Mesenchymal stem cell (in vitro differentiated cells and primary cell): ENCODE measurements around the gene SYNJ1.

Source experiments
- DNase-seq: peaks from one replicate; pipeline ENCODE4 v3.0.0-alpha.2; 2013
- H2AFZ ChIP-seq: one replicate; pipeline ENCODE4 v1.6.1; 2013; ENCODE audit warnings: low read depth, mild to moderate bottlenecking, control low read depth, inconsistent platforms, low read length, moderate library complexity
- H2AK5ac ChIP-seq: 2 replicates; pipeline ENCODE4 v1.6.1; 2013; ENCODE audit warnings: low read length, moderate library complexity, mild to moderate bottlenecking, inconsistent platforms; ENCODE audit not compliant: severe bottlenecking
- H2BK120ac ChIP-seq: one replicate; pipeline ENCODE4 v1.6.1; 2013; ENCODE audit warnings: low read depth, mild to moderate bottlenecking, inconsistent platforms, low read length, moderate library complexity
- H2BK12ac ChIP-seq, 2 experiments: one replicate each; pipeline ENCODE4 v1.6.1; 2013; ENCODE audit warnings: inconsistent platforms in 2 of 2, low read length in 2 of 2, mild to moderate bottlenecking in 2 of 2, moderate library complexity in 2 of 2, control low read depth in 1 of 2
- H2BK15ac ChIP-seq: one replicate; pipeline ENCODE4 v1.6.1; 2013; ENCODE audit warnings: mild to moderate bottlenecking, low read depth, inconsistent platforms; ENCODE audit not compliant: poor library complexity, severe bottlenecking
- H2BK5ac ChIP-seq: 2 replicates; pipeline ENCODE4 v1.6.1; 2013; ENCODE audit warnings: low read depth, mild to moderate bottlenecking, low read length, control low read depth, inconsistent platforms; ENCODE audit not compliant: poor library complexity, severe bottlenecking
- H3K14ac ChIP-seq, 2 experiments: one replicate each; pipeline ENCODE4 v1.6.1; 2013; ENCODE audit warnings: inconsistent platforms in 2 of 2, low read length in 2 of 2, control low read depth in 1 of 2, mild to moderate bottlenecking in 1 of 2, moderate library complexity in 1 of 2
- H3K18ac ChIP-seq, 2 experiments: one replicate each; pipeline ENCODE4 v1.6.1; 2013; ENCODE audit warnings: inconsistent platforms in 2 of 2, low read length in 2 of 2, control low read depth in 1 of 2, low read depth in 1 of 2, mild to moderate bottlenecking in 1 of 2
- H3K23ac ChIP-seq, 2 experiments: one replicate each; pipeline ENCODE4 v1.6.1; 2013; ENCODE audit warnings: inconsistent platforms in 2 of 2, low read length in 2 of 2, mild to moderate bottlenecking in 2 of 2, moderate library complexity in 2 of 2, control low read depth in 1 of 2
- H3K27ac ChIP-seq: 2 replicates; pipeline ENCODE4 v1.5.1; 2013; ENCODE audit warnings: mild to moderate bottlenecking, moderate library complexity, low read length, control low read depth, inconsistent platforms; ENCODE audit not compliant: poor library complexity, severe bottlenecking
- H3K27me3 ChIP-seq, 2 experiments: 2 replicates each; pipeline versions ENCODE4 v1.6.1 to v1.7.0; 2013; ENCODE audit warnings: low read length in 2 of 2, mild to moderate bottlenecking in 2 of 2, moderate library complexity in 2 of 2, control low read depth in 1 of 2, inconsistent platforms in 1 of 2; ENCODE audit not compliant: control insufficient read depth in 1 of 2, insufficient read depth in 1 of 2
- H3K36me3 ChIP-seq, 2 experiments: 2 replicates each; pipeline versions ENCODE4 v1.6.1 to v1.7.0; 2013; ENCODE audit warnings: low read length in 2 of 2, control low read depth in 1 of 2, inconsistent platforms in 1 of 2, low read depth in 1 of 2, mild to moderate bottlenecking in 1 of 2; ENCODE audit not compliant: insufficient read depth in 2 of 2, control insufficient read depth in 1 of 2
- H3K4ac ChIP-seq, 2 experiments: one replicate each; pipeline ENCODE4 v1.6.1; 2013; ENCODE audit warnings: inconsistent platforms in 2 of 2, low read length in 2 of 2, mild to moderate bottlenecking in 2 of 2, moderate library complexity in 2 of 2, control low read depth in 1 of 2, low read depth in 1 of 2
- H3K4me1 ChIP-seq: 2 replicates; pipeline ENCODE4 v1.6.1; 2013; ENCODE audit warnings: low read depth, low read length, control low read depth; ENCODE audit not compliant: control insufficient read depth, insufficient read depth
- H3K4me2 ChIP-seq: 2 replicates; pipeline ENCODE4 v1.6.1; 2013; ENCODE audit warnings: low read length, mild to moderate bottlenecking, inconsistent platforms; ENCODE audit not compliant: poor library complexity, severe bottlenecking
- H3K4me3 ChIP-seq, 2 experiments: 2 replicates each; pipeline versions ENCODE4 v1.5.1 to v1.7.0; 2013; ENCODE audit warnings: low read length in 2 of 2, mild to moderate bottlenecking in 2 of 2, control low read depth in 1 of 2, low read depth in 1 of 2; ENCODE audit not compliant: insufficient read depth in 1 of 2
- H3K79me1 ChIP-seq: replicated peaks from 2 replicates; pipeline ENCODE4 v1.6.1; 2013; ENCODE audit warnings: mild to moderate bottlenecking, control low read depth, low read length, inconsistent platforms; ENCODE audit not compliant: poor library complexity, severe bottlenecking
- H3K9ac ChIP-seq: 2 replicates; pipeline ENCODE4 v1.7.0; 2013; ENCODE audit warnings: mild to moderate bottlenecking, low read length, moderate library complexity
- H3K9me3 ChIP-seq: 2 replicates; pipeline ENCODE4 v1.7.0; 2013; ENCODE audit warnings: mild to moderate bottlenecking, low read length; ENCODE audit not compliant: control insufficient read depth
- H4K8ac ChIP-seq: one replicate; pipeline ENCODE4 v1.6.1; 2013; ENCODE audit warnings: inconsistent platforms, mild to moderate bottlenecking, low read length, moderate library complexity
- H4K91ac ChIP-seq: one replicate; pipeline ENCODE4 v1.6.1; 2013; ENCODE audit warnings: mild to moderate bottlenecking, low read length, inconsistent platforms
- WGBS: methylation state at CpG from one replicate; pipeline ENCODE4 v1.1.7; 2013; ENCODE audit warnings: mixed read lengths; 5-methylcytosine and 5-hydroxymethylcytosine counted together

SYNJ1 gene

DNA sequence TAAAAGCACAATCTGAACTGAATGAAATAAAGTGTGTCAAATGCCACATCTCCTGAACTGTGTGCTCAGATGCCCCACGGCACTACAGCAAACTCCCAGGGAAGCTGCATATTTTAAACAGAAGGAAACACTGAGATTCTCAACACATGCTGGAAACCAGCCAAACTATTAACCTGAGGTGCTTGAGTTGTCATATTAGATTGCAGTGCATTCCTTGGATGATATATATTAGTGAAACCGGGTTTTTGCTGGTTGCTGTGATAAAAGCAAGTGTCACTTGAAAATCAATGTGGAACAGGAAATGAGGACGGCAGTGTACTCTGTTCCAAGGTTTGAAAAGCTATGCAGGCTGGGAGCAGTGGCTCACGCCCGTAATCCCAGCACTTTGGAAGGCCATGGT lies 8.7 kb downstream of the SYNJ1 start:
- Histone ChIP-seq H3K18ac (no peak overlapping the region), H3K4ac (no peak overlapping the region), H3K79me1 (peaks cover 17% of the 10 kb centered on the region), H3K4me2 (no peak overlapping the region), H3K4me3 (no peak overlapping the region), H4K8ac (no peak overlapping the region), H3K23ac (no peak overlapping the region), H2BK5ac (no peak overlapping the region), H2BK120ac (no peak overlapping the region), H2AFZ (no peak overlapping the region), H3K27ac (no peak overlapping the region), H3K36me3 (peaks cover 3 to 54% of the 10 kb centered on the region in 2 experiments), H3K9ac (no peak overlapping the region), H2AK5ac (no peak overlapping the region), H2BK15ac (no peak overlapping the region), H3K4me1 (peaks cover 3% of the 10 kb centered on the region), H2BK12ac (no peak overlapping the region), H3K9me3 (peaks cover 5% of the 10 kb centered on the region), H4K91ac (no peak overlapping the region), H3K14ac (no peak overlapping the region), H3K27me3 (no peaks in the 10 kb centered on the region)
- WGBS = 69% methylated on average over 5 of the region's 5 CpGs
- DNase-seq = no peak

DNA sequence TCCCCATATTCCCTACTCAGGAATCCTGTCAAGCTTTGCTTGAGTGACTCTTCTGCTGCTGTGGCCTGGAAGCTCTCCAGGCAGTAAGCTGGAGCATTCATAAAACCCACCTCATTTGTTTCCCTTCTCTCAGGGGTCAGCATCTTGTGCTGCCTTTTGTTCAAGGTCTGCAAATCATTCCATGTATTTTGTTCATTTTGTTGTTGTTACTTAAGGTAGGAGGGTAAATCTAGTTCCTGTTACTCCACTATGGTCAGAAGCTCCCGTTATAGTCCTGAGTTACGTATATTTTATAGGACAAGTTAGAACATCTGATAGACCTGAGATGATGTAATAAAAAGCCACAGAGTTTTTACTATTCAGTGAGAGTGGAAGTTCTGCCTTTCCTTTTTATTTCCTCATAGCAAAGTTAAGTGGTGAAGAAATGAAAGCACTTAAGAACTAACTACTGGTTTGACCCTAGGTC lies 9.9 kb downstream of the SYNJ1 start:
- 67% methylated on average over 1 of the region's 2 CpGs for WGBS

DNA sequence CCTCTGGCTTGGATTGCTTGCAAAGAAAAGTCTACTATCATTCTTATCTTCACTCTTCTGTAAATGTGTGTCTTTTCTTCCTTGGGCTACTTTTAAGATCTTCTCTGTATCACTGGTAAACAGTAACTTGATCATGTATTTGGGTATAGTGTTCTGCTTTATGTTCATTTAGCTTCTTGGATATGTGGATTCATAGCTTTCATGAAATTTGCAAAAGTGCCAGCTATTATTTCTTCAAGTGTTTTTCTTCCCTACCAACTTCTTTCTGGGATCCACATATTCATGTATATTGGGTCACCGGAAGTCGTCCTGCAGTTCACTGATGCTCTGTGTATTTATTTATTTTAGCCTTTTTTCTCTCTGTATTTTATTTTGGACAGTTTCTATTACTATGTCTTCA lies 11.3 kb downstream of the SYNJ1 start:
- Histone ChIP-seq H4K91ac (no peak overlapping the region), H3K9ac (no peak overlapping the region), H3K4me3 (no peak overlapping the region), H3K14ac (no peak overlapping the region), H3K27me3 (no peaks in the 10 kb centered on the region), H3K9me3 (peaks cover 5% of the 10 kb centered on the region), H2BK120ac (no peak overlapping the region), H2AFZ (no peak overlapping the region), H2BK15ac (no peak overlapping the region), H3K36me3 (peaks cover 0 to 39% of the 10 kb centered on the region in 2 experiments), H3K23ac (no peak overlapping the region), H4K8ac (no peak overlapping the region), H2AK5ac (no peak overlapping the region), H3K4me2 (no peak overlapping the region), H3K4me1 (peaks cover 3% of the 10 kb centered on the region), H2BK12ac (no peak overlapping the region), H3K4ac (no peak overlapping the region), H3K79me1 (peaks cover 10% of the 10 kb centered on the region), H3K27ac (no peak overlapping the region), H3K18ac (no peak overlapping the region), H2BK5ac (no peak overlapping the region)
- DNase-seq = no peak
- WGBS = no CpG with 5 or more reads among the region's 2 CpGs

More for the DNA sequence above, 9.9 kb downstream of the SYNJ1 start:
- no peak overlapping the region for H2BK15ac ChIP-seq
- H2AK5ac ChIP-seq = no peak overlapping the region
- no peak overlapping the region for H3K4me2 ChIP-seq
- H2BK12ac ChIP-seq = no peak overlapping the region
- H3K27me3 ChIP-seq = no peaks in the 10 kb centered on the region
- H4K8ac ChIP-seq = no peak overlapping the region
- no peak overlapping the region for H3K4ac ChIP-seq
- peak; percentile 75 for DNase-seq
- H2AFZ ChIP-seq = no peak overlapping the region
- H2BK5ac ChIP-seq = no peak overlapping the region
- no peak overlapping the region for H3K18ac ChIP-seq
- peaks cover 0 to 43% of the 10 kb centered on the region in 2 experiments for H3K36me3 ChIP-seq
- no peak overlapping the region for H3K23ac ChIP-seq
- H2BK120ac ChIP-seq = no peak overlapping the region
- no peak overlapping the region for H4K91ac ChIP-seq
- H3K9ac ChIP-seq = no peak overlapping the region
- no peak overlapping the region for H3K14ac ChIP-seq
- H3K4me1 ChIP-seq = peaks cover 3% of the 10 kb centered on the region
- peaks cover 5% of the 10 kb centered on the region for H3K9me3 ChIP-seq
- H3K79me1 ChIP-seq = peaks cover 10% of the 10 kb centered on the region
- H3K4me3 ChIP-seq = no peak overlapping the region
- peak overlapping the region; percentile 37 for H3K27ac ChIP-seq

DNA sequence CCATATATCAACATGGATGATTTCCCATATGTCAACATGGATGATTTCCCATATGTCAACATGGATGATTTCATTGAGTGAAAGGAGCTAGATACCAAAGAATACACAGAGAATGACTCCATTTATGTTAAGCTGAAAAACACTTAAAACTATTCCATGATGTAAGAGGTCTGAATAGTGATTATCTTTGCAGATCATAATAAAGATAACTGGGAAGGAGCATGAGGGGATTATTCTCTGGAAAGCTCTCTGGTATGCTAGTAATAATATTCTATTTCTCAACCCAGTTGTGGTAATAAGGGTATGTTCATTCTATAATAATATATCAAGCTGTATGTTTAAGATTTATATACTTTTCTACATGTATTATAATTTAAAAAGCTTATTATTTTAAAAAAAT lies 14.1 kb downstream of the SYNJ1 start:
- H2AK5ac ChIP-seq = no peak overlapping the region
- DNase-seq = no peak
- H2BK15ac ChIP-seq = no peak overlapping the region
- H2BK5ac ChIP-seq = no peak overlapping the region
- no peak overlapping the region for H3K4me2 ChIP-seq
- H3K36me3 ChIP-seq = peaks cover 0 to 21% of the 10 kb centered on the region in 2 experiments
- peaks cover 5% of the 10 kb centered on the region for H3K9me3 ChIP-seq
- no peaks in the 10 kb centered on the region for H3K27me3 ChIP-seq
- no peak overlapping the region for H4K8ac ChIP-seq
- H4K91ac ChIP-seq = no peak overlapping the region
- H2AFZ ChIP-seq = no peak overlapping the region
- H3K4me1 ChIP-seq = no peaks in the 10 kb centered on the region
- H3K4ac ChIP-seq = no peak overlapping the region
- H3K23ac ChIP-seq = no peak overlapping the region
- H3K14ac ChIP-seq = no peak overlapping the region
- H3K4me3 ChIP-seq = no peak overlapping the region
- no peak overlapping the region for H2BK12ac ChIP-seq
- peaks cover 9% of the 10 kb centered on the region for H3K79me1 ChIP-seq
- H2BK120ac ChIP-seq = no peak overlapping the region
- H3K9ac ChIP-seq = no peak overlapping the region
- no peak overlapping the region for H3K18ac ChIP-seq
- no peak overlapping the region for H3K27ac ChIP-seq
